HepG2 (cell line): ENCODE results near the gene SAMD15. TPM values are rescaled to one million over a fixed set of nuclear protein-coding genes. Genes with fewer than 3 reads are reported as not detected.

Source experiments
- AKAP8 ChIP-seq: sonication (generic); formaldehyde crosslinking; IDR thresholded peaks from 2 replicates; pipeline ENCODE4 v1.5.1; 2020; ENCODE audit warnings: mild to moderate bottlenecking, missing genetic modification reagents
- ARNT2 ChIP-seq: sonication (generic); formaldehyde crosslinking; IDR thresholded peaks from 2 replicates; pipeline ENCODE4 v1.8.0; 2022; ENCODE audit warnings: mild to moderate bottlenecking, low read depth, missing genetic modification reagents, moderate library complexity
- FOXA3 ChIP-seq: IDR thresholded peaks from 2 replicates; pipeline ENCODE4 v1.6.1; 2016; ENCODE audit warnings: missing genetic modification reagents, missing compliant biosample characterization
- HDAC1 ChIP-seq: sonication (generic); formaldehyde crosslinking; IDR thresholded peaks from 2 replicates; pipeline ENCODE4 v1.5.1; 2020; ENCODE audit warnings: mild to moderate bottlenecking, missing genetic modification reagents
- HNF4A ChIP-seq: sonication (generic); formaldehyde crosslinking; IDR thresholded peaks from 2 replicates; pipeline ENCODE4 v1.4.0; 2020; ENCODE audit warnings: missing genetic modification reagents
- HOXA3 ChIP-seq: sonication (generic); formaldehyde crosslinking; IDR thresholded peaks from 2 replicates; pipeline ENCODE4 v1.5.0; 2020; ENCODE audit warnings: missing genetic modification reagents
- KDM5A ChIP-seq: fragments of 200-600 bp; sonication (generic); IDR thresholded peaks from 2 replicates; pipeline ENCODE4 v1.7.0; 2018; ENCODE audit warnings: antibody characterized with exemption, mild to moderate bottlenecking, low read length, borderline replicate concordance
- KLF9 ChIP-seq: IDR thresholded peaks from 2 replicates; pipeline ENCODE4 v1.6.1; 2016; ENCODE audit warnings: low read depth
- MAFG ChIP-seq: sonication (generic); formaldehyde crosslinking; IDR thresholded peaks from 2 replicates; pipeline ENCODE4 v1.5.1; 2020; ENCODE audit warnings: mild to moderate bottlenecking, missing genetic modification reagents
- MLLT10 ChIP-seq: sonication (generic); formaldehyde crosslinking; IDR thresholded peaks from 2 replicates; pipeline ENCODE4 v1.4.0; 2020; ENCODE audit warnings: missing genetic modification reagents
- MYC ChIP-seq: sonication (generic); formaldehyde crosslinking; IDR thresholded peaks from 2 replicates; pipeline ENCODE4 v1.9.0; 2021; ENCODE audit warnings: missing genetic modification reagents, borderline replicate concordance
- NAIF1 ChIP-seq: sonication (generic); formaldehyde crosslinking; IDR thresholded peaks from 2 replicates; pipeline ENCODE4 v1.5.0; 2020; ENCODE audit warnings: mild to moderate bottlenecking, missing genetic modification reagents, borderline replicate concordance
- POLR2AphosphoS5 ChIP-seq: IDR thresholded peaks from 2 replicates; pipeline ENCODE4 v1.6.1; 2012; ENCODE audit warnings: low read depth, low read length
- RXRB ChIP-seq: IDR thresholded peaks from 2 replicates; pipeline ENCODE4 v1.6.1; 2016; ENCODE audit warnings: borderline replicate concordance, missing genetic modification reagents, missing compliant biosample characterization
- SOX5 ChIP-seq: IDR thresholded peaks from 2 replicates; pipeline ENCODE4 v1.6.1; 2016; ENCODE audit warnings: borderline replicate concordance
- ZMYM4 ChIP-seq: sonication (generic); formaldehyde crosslinking; IDR thresholded peaks from 2 replicates; pipeline ENCODE4 v1.8.1; 2023; ENCODE audit warnings: mild to moderate bottlenecking, missing genetic modification reagents
- ZNF136 ChIP-seq: sonication (generic); formaldehyde crosslinking; IDR thresholded peaks from 2 replicates; pipeline ENCODE4 v1.8.1; 2022; ENCODE audit warnings: low read depth, mild to moderate bottlenecking, moderate library complexity, missing genetic modification reagents
- ZNF33B ChIP-seq: sonication (generic); formaldehyde crosslinking; IDR thresholded peaks from 2 replicates; pipeline ENCODE4 v1.5.1; 2020; ENCODE audit warnings: mild to moderate bottlenecking, missing genetic modification reagents
- ZNF367 ChIP-seq: sonication (generic); formaldehyde crosslinking; IDR thresholded peaks from 2 replicates; pipeline ENCODE4 v1.4.0; 2020; ENCODE audit warnings: missing genetic modification reagents, borderline replicate concordance
- ZNF782 ChIP-seq: sonication (generic); formaldehyde crosslinking; IDR thresholded peaks from 2 replicates; pipeline ENCODE4 v1.4.0; 2020; ENCODE audit warnings: missing genetic modification reagents, mild to moderate bottlenecking, borderline replicate concordance
- ZSCAN9 ChIP-seq: IDR thresholded peaks from 2 replicates; pipeline ENCODE4 v1.6.1; 2016; ENCODE audit warnings: borderline replicate concordance
- polyA plus RNA-seq, 8 experiments: library from polyadenylated mRNA; depleted of rRNA in 3 of 8; stranded (reverse) in 7 of 8; unstranded in 1 of 8; fragments of >200 nt; fragmentation: Illumina TruSeq in 4 of 8; extraction: Trizol in 4 of 8; gene quantifications; 2 replicates each; pipeline versions ENCODE4 v1.2.1 to v1.2.3, GENCODE V29; 2011 to 2016; ENCODE audit warnings: low read depth in 4 of 8, missing spikeins in 1 of 8, mixed read lengths in 1 of 8; ENCODE audit not compliant: insufficient read depth in 1 of 8
- total RNA-seq, 5 experiments: library from RNA; depleted of rRNA; stranded (reverse); fragments of >200 nt; fragmentation: Illumina TruSeq; extraction: Trizol; gene quantifications; 2 replicates each; pipeline ENCODE4 v1.2.3, GENCODE V29; 2016; ENCODE audit warnings: low read depth in 1 of 5
- TF ChIP-seq, protein P1 (sequence below): sonication (generic); formaldehyde crosslinking; IDR thresholded peaks from 2 replicates; pipeline ENCODE4 v1.4.0; 2020; ENCODE audit warnings: low read depth, mild to moderate bottlenecking, missing genetic modification reagents
- TF ChIP-seq, protein P2 (sequence below): sonication (generic); formaldehyde crosslinking; IDR thresholded peaks from 2 replicates; pipeline ENCODE4 v1.4.0; 2020; ENCODE audit warnings: low read depth, mild to moderate bottlenecking, missing genetic modification reagents
- TF ChIP-seq, protein P3 (sequence below): IDR thresholded peaks from 2 replicates; pipeline ENCODE4 v1.6.1; 2016
- TF ChIP-seq, protein P4 (sequence below): sonication (generic); formaldehyde crosslinking; IDR thresholded peaks from 2 replicates; pipeline ENCODE4 v1.5.0; 2020; ENCODE audit warnings: mild to moderate bottlenecking, missing genetic modification reagents, borderline replicate concordance

SAMD15 gene
- total and polyA plus RNA-seq, 2 of the 13 experiments (the other 11 are each of a cell fraction or from before 2014, with no cell fraction given): 0.09 to 1.3 TPM

DNA sequence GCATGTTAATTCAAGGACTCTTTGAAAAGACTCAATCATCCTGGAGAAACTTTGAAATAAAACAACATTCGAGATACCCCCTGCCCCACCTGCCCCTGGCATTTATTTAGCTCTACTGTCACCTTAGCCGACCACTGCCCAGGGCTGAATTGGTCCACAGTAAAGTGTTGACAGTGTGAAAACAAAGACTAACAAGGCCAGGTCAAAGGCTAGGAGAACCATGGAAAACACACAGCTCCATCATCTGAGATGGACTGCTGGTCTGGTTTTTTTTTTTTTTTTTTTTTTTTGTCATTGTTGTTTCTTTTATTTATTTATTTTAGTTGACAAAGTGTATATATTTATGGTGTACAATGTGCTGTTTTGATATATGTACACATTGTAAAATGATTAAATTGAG, 30.7 kb upstream of the SAMD15 start (continued):
- TF ChIP-seq, protein P1, sequence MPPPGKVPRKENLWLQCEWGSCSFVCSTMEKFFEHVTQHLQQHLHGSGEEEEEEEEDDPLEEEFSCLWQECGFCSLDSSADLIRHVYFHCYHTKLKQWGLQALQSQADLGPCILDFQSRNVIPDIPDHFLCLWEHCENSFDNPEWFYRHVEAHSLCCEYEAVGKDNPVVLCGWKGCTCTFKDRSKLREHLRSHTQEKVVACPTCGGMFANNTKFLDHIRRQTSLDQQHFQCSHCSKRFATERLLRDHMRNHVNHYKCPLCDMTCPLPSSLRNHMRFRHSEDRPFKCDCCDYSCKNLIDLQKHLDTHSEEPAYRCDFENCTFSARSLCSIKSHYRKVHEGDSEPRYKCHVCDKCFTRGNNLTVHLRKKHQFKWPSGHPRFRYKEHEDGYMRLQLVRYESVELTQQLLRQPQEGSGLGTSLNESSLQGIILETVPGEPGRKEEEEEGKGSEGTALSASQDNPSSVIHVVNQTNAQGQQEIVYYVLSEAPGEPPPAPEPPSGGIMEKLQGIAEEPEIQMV (CRISPR knock-in tag): no peak
- no peak for TF ChIP-seq KLF9
- TF ChIP-seq FOXA3 (CRISPR knock-in tag): peak; percentile 18; the same call in 1 of the 2 replicates
- TF ChIP-seq, protein P2, sequence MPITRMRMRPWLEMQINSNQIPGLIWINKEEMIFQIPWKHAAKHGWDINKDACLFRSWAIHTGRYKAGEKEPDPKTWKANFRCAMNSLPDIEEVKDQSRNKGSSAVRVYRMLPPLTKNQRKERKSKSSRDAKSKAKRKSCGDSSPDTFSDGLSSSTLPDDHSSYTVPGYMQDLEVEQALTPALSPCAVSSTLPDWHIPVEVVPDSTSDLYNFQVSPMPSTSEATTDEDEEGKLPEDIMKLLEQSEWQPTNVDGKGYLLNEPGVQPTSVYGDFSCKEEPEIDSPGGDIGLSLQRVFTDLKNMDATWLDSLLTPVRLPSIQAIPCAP (CRISPR knock-in tag): no peak
- no peak for TF ChIP-seq ZNF367 (CRISPR knock-in tag)
- TF ChIP-seq NAIF1 (CRISPR knock-in tag): no peak
- no peak for TF ChIP-seq HOXA3 (CRISPR knock-in tag)
- TF ChIP-seq, protein P3, sequence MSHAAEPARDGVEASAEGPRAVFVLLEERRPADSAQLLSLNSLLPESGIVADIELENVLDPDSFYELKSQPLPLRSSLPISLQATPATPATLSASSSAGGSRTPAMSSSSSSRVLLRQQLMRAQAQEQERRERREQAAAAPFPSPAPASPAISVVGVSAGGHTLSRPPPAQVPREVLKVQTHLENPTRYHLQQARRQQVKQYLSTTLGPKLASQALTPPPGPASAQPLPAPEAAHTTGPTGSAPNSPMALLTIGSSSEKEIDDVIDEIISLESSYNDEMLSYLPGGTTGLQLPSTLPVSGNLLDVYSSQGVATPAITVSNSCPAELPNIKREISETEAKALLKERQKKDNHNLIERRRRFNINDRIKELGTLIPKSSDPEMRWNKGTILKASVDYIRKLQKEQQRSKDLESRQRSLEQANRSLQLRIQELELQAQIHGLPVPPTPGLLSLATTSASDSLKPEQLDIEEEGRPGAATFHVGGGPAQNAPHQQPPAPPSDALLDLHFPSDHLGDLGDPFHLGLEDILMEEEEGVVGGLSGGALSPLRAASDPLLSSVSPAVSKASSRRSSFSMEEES (CRISPR knock-in tag): no peak
- TF ChIP-seq ARNT2: no peak
- TF ChIP-seq ZSCAN9: no peak
- TF ChIP-seq ZNF136 (CRISPR knock-in tag): no peak
- TF ChIP-seq ZNF782: no peak
- no peak for TF ChIP-seq POLR2AphosphoS5
- TF ChIP-seq MLLT10 (CRISPR knock-in tag): no peak
- TF ChIP-seq HDAC1 (CRISPR knock-in tag): peak; percentile 28; the same call in 1 of the 2 replicates
- peak; percentile 28 for TF ChIP-seq HNF4A
- no peak for TF ChIP-seq KDM5A
- TF ChIP-seq ZMYM4 (CRISPR knock-in tag): no peak
- TF ChIP-seq ZNF33B (CRISPR knock-in tag): no peak
- peak; percentile 12; the same call in 1 of the 2 replicates for TF ChIP-seq RXRB (CRISPR knock-in tag)
- no peak for TF ChIP-seq AKAP8 (CRISPR knock-in tag)
- TF ChIP-seq, protein P4, sequence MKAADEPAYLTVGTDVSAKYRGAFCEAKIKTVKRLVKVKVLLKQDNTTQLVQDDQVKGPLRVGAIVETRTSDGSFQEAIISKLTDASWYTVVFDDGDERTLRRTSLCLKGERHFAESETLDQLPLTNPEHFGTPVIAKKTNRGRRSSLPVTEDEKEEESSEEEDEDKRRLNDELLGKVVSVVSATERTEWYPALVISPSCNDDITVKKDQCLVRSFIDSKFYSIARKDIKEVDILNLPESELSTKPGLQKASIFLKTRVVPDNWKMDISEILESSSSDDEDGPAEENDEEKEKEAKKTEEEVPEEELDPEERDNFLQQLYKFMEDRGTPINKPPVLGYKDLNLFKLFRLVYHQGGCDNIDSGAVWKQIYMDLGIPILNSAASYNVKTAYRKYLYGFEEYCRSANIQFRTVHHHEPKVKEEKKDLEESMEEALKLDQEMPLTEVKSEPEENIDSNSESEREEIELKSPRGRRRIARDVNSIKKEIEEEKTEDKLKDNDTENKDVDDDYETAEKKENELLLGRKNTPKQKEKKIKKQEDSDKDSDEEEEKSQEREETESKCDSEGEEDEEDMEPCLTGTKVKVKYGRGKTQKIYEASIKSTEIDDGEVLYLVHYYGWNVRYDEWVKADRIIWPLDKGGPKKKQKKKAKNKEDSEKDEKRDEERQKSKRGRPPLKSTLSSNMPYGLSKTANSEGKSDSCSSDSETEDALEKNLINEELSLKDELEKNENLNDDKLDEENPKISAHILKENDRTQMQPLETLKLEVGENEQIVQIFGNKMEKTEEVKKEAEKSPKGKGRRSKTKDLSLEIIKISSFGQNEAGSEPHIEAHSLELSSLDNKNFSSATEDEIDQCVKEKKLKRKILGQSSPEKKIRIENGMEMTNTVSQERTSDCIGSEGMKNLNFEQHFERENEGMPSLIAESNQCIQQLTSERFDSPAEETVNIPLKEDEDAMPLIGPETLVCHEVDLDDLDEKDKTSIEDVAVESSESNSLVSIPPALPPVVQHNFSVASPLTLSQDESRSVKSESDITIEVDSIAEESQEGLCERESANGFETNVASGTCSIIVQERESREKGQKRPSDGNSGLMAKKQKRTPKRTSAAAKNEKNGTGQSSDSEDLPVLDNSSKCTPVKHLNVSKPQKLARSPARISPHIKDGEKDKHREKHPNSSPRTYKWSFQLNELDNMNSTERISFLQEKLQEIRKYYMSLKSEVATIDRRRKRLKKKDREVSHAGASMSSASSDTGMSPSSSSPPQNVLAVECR: no peak
- no peak for TF ChIP-seq MYC (CRISPR knock-in tag)
- TF ChIP-seq MAFG (CRISPR knock-in tag): no peak
- peak; percentile 43; the same call in 1 of the 2 replicates for TF ChIP-seq SOX5 (CRISPR knock-in tag)
